GM12878 (cell line): Measurements from ENCODE around the gene MAST2. TPM values are rescaled to one million over a fixed set of nuclear protein-coding genes. Genes with fewer than 3 reads are reported as not detected.

Source experiments
- ATAC-seq: fragments of 200-7000 bp; cut with Tn5 transposase; 3 replicates; pipeline ENCODE4 v1.9.1; 2020; ENCODE audit warnings: mild to moderate bottlenecking, moderate library complexity
- BruUV-seq: library from RNA; stranded (reverse); fragments of 400-500 nt; replicated peaks from 2 replicates; lab custom pipeline; 2021; lab: Mats Ljungman, UMichigan
- CTCF ChIA-PET: fragments of 300-600 bp; sonication (Branson Sonifier 250); formaldehyde crosslinking; extraction: SDS; loops from one replicate; lab custom pipeline; 2021; ENCODE audit warnings: inconsistent platforms; lab: Yijun Ruan, JAX
- POLR2A ChIA-PET: fragments of 350-600 bp; formaldehyde crosslinking; extraction: SDS; loops from one replicate; lab custom pipeline; 2021; ENCODE audit warnings: inconsistent platforms; lab: Charles Lee
- RAD21 ChIA-PET: fragments of 300-600 bp; sonication (Branson Sonifier 250); formaldehyde crosslinking; loops from one replicate; lab custom pipeline; 2023; ENCODE audit warnings: antibody characterized with exemption; ENCODE audit not compliant: unreplicated experiment; lab: Charles Lee
- SMC1A ChIA-PET: fragments of 300-600 bp; sonication (Branson Sonifier 250); formaldehyde crosslinking; loops from one replicate; lab custom pipeline; 2023; ENCODE audit not compliant: unreplicated experiment, uncharacterized antibody; lab: Charles Lee
- DNase-seq: peaks from one replicate; pipeline ENCODE4 v3.0.0-alpha.2; 2011; ENCODE audit warnings: low read depth, low spot score
- FAIRE-seq: peaks from 3 replicates; lab custom pipeline; 2011; peaks lifted over from hg19 to GRCh38; lab: Jason Lieb, UNC
- H2AFZ ChIP-seq: 2 replicates; pipeline ENCODE4 v1.6.0; 2011; ENCODE audit warnings: low read depth, low read length, control low read depth; ENCODE audit not compliant: control insufficient read depth
- H3K27ac ChIP-seq: 2 replicates; pipeline ENCODE4 v1.5.1; 2011; ENCODE audit warnings: control low read depth; ENCODE audit not compliant: control insufficient read depth, insufficient read depth
- H3K27me3 ChIP-seq, 2 experiments: replicated peaks in 1 of 2; 2 replicates each; pipeline versions ENCODE4 v1.6.0 to v1.6.1; 2011; ENCODE audit warnings: low read length in 1 of 2; ENCODE audit not compliant: control insufficient read depth in 2 of 2, insufficient read depth in 2 of 2
- H3K36me3 ChIP-seq, 2 experiments: 2 replicates each; pipeline ENCODE4 v1.5.1; 2011; ENCODE audit warnings: low read length in 1 of 2; ENCODE audit not compliant: control insufficient read depth in 2 of 2, insufficient read depth in 2 of 2
- H3K4me1 ChIP-seq: 2 replicates; pipeline ENCODE4 v1.6.1; 2011; ENCODE audit warnings: mild to moderate bottlenecking, low read length, moderate library complexity, mixed read lengths; ENCODE audit not compliant: control insufficient read depth, insufficient read depth
- H3K4me2 ChIP-seq: 2 replicates; pipeline ENCODE4 v1.6.0; 2011; ENCODE audit warnings: control low read depth; ENCODE audit not compliant: control insufficient read depth, insufficient read depth
- H3K4me3 ChIP-seq: fragments of 200-600 bp; sonication (generic); 2 replicates; pipeline ENCODE4 v1.5.1; 2016
- H3K79me2 ChIP-seq: 2 replicates; pipeline ENCODE4 v1.6.0; 2011; ENCODE audit warnings: low read length; ENCODE audit not compliant: control insufficient read depth, insufficient read depth
- H3K9ac ChIP-seq: 2 replicates; pipeline ENCODE4 v1.8.0; 2011; ENCODE audit warnings: low read length, control low read depth, mixed read lengths; ENCODE audit not compliant: control insufficient read depth, insufficient read depth
- H3K9me3 ChIP-seq: replicated peaks from 3 replicates; pipeline ENCODE4 v1.5.1; 2011; ENCODE audit warnings: mild to moderate bottlenecking, low read length; ENCODE audit not compliant: control insufficient read depth, insufficient read depth
- H4K20me1 ChIP-seq: 2 replicates; pipeline ENCODE4 v1.6.0; 2011; ENCODE audit not compliant: control insufficient read depth, insufficient read depth
- ASH2L ChIP-seq: fragments of 300-600, 200-600 bp; sonication (generic); IDR thresholded peaks from 2 replicates; pipeline ENCODE4 v1.6.1; 2017; ENCODE audit warnings: low read depth, mild to moderate bottlenecking, borderline replicate concordance
- CHD1 ChIP-seq: IDR thresholded peaks from 2 replicates; pipeline ENCODE4 v1.6.1; 2012; ENCODE audit warnings: low read depth, low read length, improper control_type of control experiment
- GATAD2B ChIP-seq: fragments of 450-650 bp; conservative IDR thresholded peaks from 2 replicates; pipeline ENCODE4 v1.6.1; 2017; ENCODE audit warnings: low read depth, mild to moderate bottlenecking, moderate library complexity
- IKZF2 ChIP-seq, 2 experiments: fragments of 450-650 bp; IDR thresholded peaks; 2 replicates each; pipeline ENCODE4 v1.6.1; 2017; ENCODE audit warnings: mild to moderate bottlenecking in 2 of 2, moderate library complexity in 2 of 2
- KDM1A ChIP-seq: fragments of 200-600 bp; sonication (generic); IDR thresholded peaks from 2 replicates; pipeline ENCODE4 v1.6.1; 2016; ENCODE audit warnings: borderline replicate concordance
- MEF2A ChIP-seq: IDR thresholded peaks from 2 replicates; pipeline ENCODE4 v1.6.1; 2011; ENCODE audit warnings: low read depth, mild to moderate bottlenecking, low read length, moderate library complexity; ENCODE audit not compliant: insufficient read depth
- PML ChIP-seq: IDR thresholded peaks from 2 replicates; pipeline ENCODE4 v1.6.1; 2012; ENCODE audit warnings: low read length, inconsistent platforms
- SRF ChIP-seq, 2 experiments: IDR thresholded peaks; 2 replicates each; pipeline ENCODE4 v1.6.1; 2011; ENCODE audit warnings: low read depth in 2 of 2, low read length in 2 of 2, mild to moderate bottlenecking in 1 of 2, moderate library complexity in 1 of 2
- ZBTB33 ChIP-seq: fragments of 450-650 bp; IDR thresholded peaks from 2 replicates; pipeline ENCODE4 v1.6.1; 2017; ENCODE audit warnings: mild to moderate bottlenecking
- ZNF274 ChIP-seq: IDR thresholded peaks from one replicate; pipeline ENCODE4 v1.8.0; 2011; ENCODE audit not compliant: insufficient read length, insufficient read depth
- WGBS: methylation state at CpG from one replicate; pipeline ENCODE4 v1.1.6; 2016; ENCODE audit warnings: low lambda C conversion rate; ENCODE audit not compliant: insufficient replicate concordance, insufficient coverage; ENCODE audit errors: missing lambda C conversion rate; 5-methylcytosine and 5-hydroxymethylcytosine counted together
- in situ Hi-C: fragments of 300-500 bp; cut with MboI; formaldehyde crosslinking; loops from 9 replicates; pipeline ENCODE4 v1.14.3; 2018; ENCODE audit warnings: mixed read lengths
- intact Hi-C: fragments of 100-400 bp; cut with micrococcal nuclease; formaldehyde crosslinking; loops from one replicate; pipeline ENCODE4 v1.14.2; 2022; ENCODE audit not compliant: unreplicated experiment
- polyA plus RNA-seq, 11 experiments: library from polyadenylated mRNA; depleted of rRNA in 4 of 11; unstranded in 6 of 11; stranded (reverse) in 5 of 11; fragments of >200 nt; fragmentation: Nextera tagmentation in 4 of 11; fragmentation: Illumina TruSeq in 1 of 11; extraction: Ambion mirVana in 4 of 11; extraction: Trizol in 1 of 11; gene quantifications; 1 replicate in 1 of 11; 2 replicates in 10 of 11; pipeline versions ENCODE4 v1.2.1 to v1.2.3, GENCODE V29; 2011 to 2016; ENCODE audit warnings: inconsistent platforms in 2 of 11, missing spikeins in 2 of 11, low read depth in 1 of 11
- total RNA-seq, 4 experiments: library from RNA; depleted of rRNA in 3 of 4; stranded (reverse); fragments of >200 nt in 3 of 4; fragmentation: Illumina TruSeq in 1 of 4; extraction: Trizol in 1 of 4; gene quantifications; 2 replicates each; pipeline versions ENCODE4 v1.2.1 to v1.2.3, GENCODE V29; 2013 to 2021
- TF ChIP-seq, protein P1 (sequence below): fragments of 150-350 bp; IDR thresholded peaks from 2 replicates; pipeline ENCODE4 v1.6.1; 2016; ENCODE audit warnings: low read depth, low read length

MAST2 gene
- total and polyA plus RNA-seq, 10 of the 15 experiments (the other 5 are each of a cell fraction or from before 2014, with no cell fraction given): 1.0 to 28.7 (median 13.8) TPM

- H3K4me3 ChIP-seq: no peak overlapping the region; the same call in 1 of the 2 replicates
- 0 out of 2 replicates have a peak, but pooled peaks have one; percentile 23 for TF ChIP-seq MEF2A
- TF ChIP-seq SRF (IDR thresholded peaks at IDR 0.05; ENCODE audit: low read depth in 2 of 2, low read length in 2 of 2): 0 out of 4 replicates have a peak, but pooled peaks of 1 of the 2 experiments have one; percentile 40
- TF ChIP-seq ZNF274: no peak
- intact Hi-C loops (no loop called here), in situ Hi-C loops (no loop called here)
- H3K4me2 ChIP-seq: peak overlapping the region; percentile 53
- POLR2A ChIA-PET: interaction anchor here (0.5 kb wide), 1 partner anchor 256 kb away, joined by 3 read pairs; no protein-coding TSS in a partner anchor
- no peaks in the 10 kb centered on the region for H3K9me3 ChIP-seq
- DNase-seq: peak; percentile 24
- RAD21 ChIA-PET: interaction anchor here (0.9 kb wide), 1 partner anchor 12 kb away, joined by 3 read pairs; no protein-coding TSS in a partner anchor
- BruUV-seq: no TSS peak
- no peaks in the 10 kb centered on the region for H4K20me1 ChIP-seq
- peak; percentile 61 for ATAC-seq
- no peak overlapping the region for H3K9ac ChIP-seq
- CTCF ChIA-PET: interaction anchor here (0.8 to 1.1 kb wide), 2 partner anchors 13 to 197 kb away, joined by 3 read pairs; no protein-coding TSS in a partner anchor
- SMC1A ChIA-PET: interaction anchor here (0.6 to 1.3 kb wide), 3 partner anchors 11 to 298 kb away, joined by 3 to 4 read pairs (median 3); no protein-coding TSS in a partner anchor
- H3K4me1 ChIP-seq: peaks cover 20% of the 10 kb centered on the region
- H3K79me2 ChIP-seq: no peaks in the 10 kb centered on the region
- H3K27ac ChIP-seq: peak overlapping the region; percentile 50
- H3K27me3 ChIP-seq: no peaks in the 10 kb centered on the region
- no peaks in the 10 kb centered on the region; a peak in 1 of 4 replicates for H3K36me3 ChIP-seq
- peak; percentile 52 for FAIRE-seq
- peak overlapping the region; percentile 4; the same call in 1 of the 2 replicates for H2AFZ ChIP-seq
- WGBS: 0% methylated on average over 2 of the region's 2 CpGs
Observed at GRCh38 chr1:45925728-45926287, 122.4 kb downstream of the MAST2 start.

DNA sequence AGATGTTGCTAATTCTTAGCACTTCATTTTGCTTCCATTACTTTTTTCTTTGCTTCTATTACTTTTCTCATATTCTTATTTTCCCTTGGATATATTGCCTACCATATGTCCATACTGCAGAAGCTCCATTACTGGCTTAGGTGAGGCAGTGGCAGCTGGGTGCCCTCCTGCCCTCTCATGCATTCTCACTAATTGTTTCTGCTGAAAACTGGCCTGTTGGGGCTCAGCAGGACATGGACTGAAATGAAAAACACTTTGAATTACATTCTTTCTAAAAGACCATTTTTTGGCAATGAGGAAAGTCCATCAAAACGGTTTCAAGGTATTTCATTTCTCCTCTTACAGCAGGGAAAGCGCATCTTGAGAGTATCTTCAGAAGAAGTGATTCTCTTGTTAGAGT lies 122.9 kb downstream of the MAST2 start:
- Histone ChIP-seq H3K79me2 (no peaks in the 10 kb centered on the region), H3K9me3 (no peaks in the 10 kb centered on the region), H3K4me3 (no peak overlapping the region), H3K4me2 (peak overlapping the region; percentile 46; the same call in 1 of the 2 replicates), H3K27ac (peak overlapping the region; percentile 50; the same call in 1 of the 2 replicates), H3K36me3 (no peaks in the 10 kb centered on the region), H3K9ac (no peak overlapping the region), H3K4me1 (peaks cover 20% of the 10 kb centered on the region), H4K20me1 (no peaks in the 10 kb centered on the region), H2AFZ (no peak overlapping the region), H3K27me3 (no peaks in the 10 kb centered on the region)
- in situ Hi-C loops (no loop called here), intact Hi-C loops (no loop called here)
- 74% methylated on average over 2 of the region's 2 CpGs for WGBS
- BruUV-seq: no TSS peak
- ChIA-PET RAD21 (no interaction called here), CTCF (no interaction called here), POLR2A (interaction anchor here (0.5 kb wide), 1 partner anchor 257 kb away, joined by 3 read pairs; no protein-coding TSS in a partner anchor), SMC1A (interaction anchor here (0.6 to 1.3 kb wide), 2 partner anchors 21 to 297 kb away, joined by 3 to 4 read pairs; no protein-coding TSS in a partner anchor)
- DNase-seq (no peak), FAIRE-seq (no peak), ATAC-seq (no peak)
- TF ChIP-seq ZBTB33 (no peak), KDM1A (no peak), CHD1 (no peak), ASH2L (no peak), PML (no peak), IKZF2 (IDR thresholded peaks at IDR 0.05) (no peak), GATAD2B (no peak)
- TF ChIP-seq, protein P1, sequence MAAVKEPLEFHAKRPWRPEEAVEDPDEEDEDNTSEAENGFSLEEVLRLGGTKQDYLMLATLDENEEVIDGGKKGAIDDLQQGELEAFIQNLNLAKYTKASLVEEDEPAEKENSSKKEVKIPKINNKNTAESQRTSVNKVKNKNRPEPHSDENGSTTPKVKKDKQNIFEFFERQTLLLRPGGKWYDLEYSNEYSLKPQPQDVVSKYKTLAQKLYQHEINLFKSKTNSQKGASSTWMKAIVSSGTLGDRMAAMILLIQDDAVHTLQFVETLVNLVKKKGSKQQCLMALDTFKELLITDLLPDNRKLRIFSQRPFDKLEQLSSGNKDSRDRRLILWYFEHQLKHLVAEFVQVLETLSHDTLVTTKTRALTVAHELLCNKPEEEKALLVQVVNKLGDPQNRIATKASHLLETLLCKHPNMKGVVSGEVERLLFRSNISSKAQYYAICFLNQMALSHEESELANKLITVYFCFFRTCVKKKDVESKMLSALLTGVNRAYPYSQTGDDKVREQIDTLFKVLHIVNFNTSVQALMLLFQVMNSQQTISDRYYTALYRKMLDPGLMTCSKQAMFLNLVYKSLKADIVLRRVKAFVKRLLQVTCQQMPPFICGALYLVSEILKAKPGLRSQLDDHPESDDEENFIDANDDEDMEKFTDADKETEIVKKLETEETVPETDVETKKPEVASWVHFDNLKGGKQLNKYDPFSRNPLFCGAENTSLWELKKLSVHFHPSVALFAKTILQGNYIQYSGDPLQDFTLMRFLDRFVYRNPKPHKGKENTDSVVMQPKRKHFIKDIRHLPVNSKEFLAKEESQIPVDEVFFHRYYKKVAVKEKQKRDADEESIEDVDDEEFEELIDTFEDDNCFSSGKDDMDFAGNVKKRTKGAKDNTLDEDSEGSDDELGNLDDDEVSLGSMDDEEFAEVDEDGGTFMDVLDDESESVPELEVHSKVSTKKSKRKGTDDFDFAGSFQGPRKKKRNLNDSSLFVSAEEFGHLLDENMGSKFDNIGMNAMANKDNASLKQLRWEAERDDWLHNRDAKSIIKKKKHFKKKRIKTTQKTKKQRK: no peak
